Kidney (tissue), 14 donors: ENCODE data around the gene UGT2A2. TPM values are rescaled to one million over a fixed set of nuclear protein-coding genes. Genes with fewer than 3 reads are reported as not detected.
A peak's percentile ranks its signal among the peaks of the same experiment; 100 is the strongest.

ENCODE experiments used
- DNase-seq, 5 donors: peaks; one replicate each; pipeline ENCODE4 v3.0.0-alpha.2; 2013 to 2020
- FAIRE-seq: peaks from 2 replicates; lab custom pipeline; 2012; peaks lifted over from hg19 to GRCh38; lab: Jason Lieb, UNC
- H3K27ac ChIP-seq, 2 donors: one replicate each; pipeline ENCODE4 v1.7.0; 2013; ENCODE audit warnings: low read depth in 2 of 2, low read length in 2 of 2, inconsistent platforms in 1 of 2
- H3K27me3 ChIP-seq: one replicate; pipeline ENCODE4 v1.7.1; 2013; ENCODE audit warnings: low read length, inconsistent platforms; ENCODE audit not compliant: control insufficient read depth, insufficient read depth
- H3K36me3 ChIP-seq, 3 donors: one replicate each; pipeline versions ENCODE4 v1.7.0 to v1.7.1; 2013; ENCODE audit warnings: low read length in 3 of 3, control low read depth in 1 of 3, inconsistent platforms in 1 of 3; ENCODE audit not compliant: insufficient read depth in 3 of 3, control insufficient read depth in 2 of 3
- H3K4me1 ChIP-seq, 3 donors: one replicate each; pipeline versions ENCODE4 v1.7.0 to v1.7.1; 2013; ENCODE audit warnings: low read length in 3 of 3, inconsistent platforms in 1 of 3, low read depth in 1 of 3; ENCODE audit not compliant: control insufficient read depth in 2 of 3, insufficient read depth in 2 of 3
- H3K4me3 ChIP-seq, 3 donors: one replicate each; pipeline versions ENCODE4 v1.7.0 to v1.8.1; 2013; ENCODE audit warnings: low read length in 3 of 3, control low read depth in 1 of 3, inconsistent platforms in 1 of 3
- H3K9ac ChIP-seq, 3 donors: one replicate each; pipeline versions ENCODE4 v1.7.0 to v1.7.1; 2013; ENCODE audit warnings: low read length in 3 of 3, control low read depth in 1 of 3, inconsistent platforms in 1 of 3
- H3K9me3 ChIP-seq, 3 donors: one replicate each; pipeline versions ENCODE4 v1.7.0 to v1.7.1; 2013; ENCODE audit warnings: low read length in 3 of 3, control low read depth in 1 of 3, inconsistent platforms in 1 of 3; ENCODE audit not compliant: control insufficient read depth in 2 of 3, insufficient read depth in 1 of 3
- intact Hi-C: fragments of 100-400 bp; cut with DNase I; formaldehyde crosslinking; loops from one replicate; pipeline ENCODE4 v1.11.1; 2022
- polyA plus RNA-seq: library from polyadenylated mRNA; stranded (reverse); fragments of 350-450 nt; fragmentation: Illumina TruSeq; extraction: RNeasy Lipid Tissue Mini Kit (QIAGEN cat#74804); gene quantifications from one replicate; pipeline ENCODE4 v1.2.3, GENCODE V29; 2014; ENCODE audit warnings: low read depth, low replicate concordance; ENCODE audit not compliant: insufficient read depth
- total RNA-seq: library from RNA; stranded (reverse); fragmentation: NEBNext Ultra II Directional; extraction: Animal tissue kit (Norgen Biotek cat#: 25700); gene quantifications from one replicate; pipeline ENCODE4 v1.2.1, GENCODE V29; 2021
- TF ChIP-seq, protein P1 (sequence below): IDR thresholded peaks from 3 replicates; pipeline ENCODE4 v1.5.1; 2012; ENCODE audit warnings: mild to moderate bottlenecking, moderate library complexity, borderline replicate concordance; ENCODE audit not compliant: insufficient read depth; ENCODE audit errors: extremely low read depth
- donor health status: control.
- donor health status: control.
- donor health status: control.
- donor health status: control.
- donor health status: control.
- donor health status: DM: yes; HTN: yes; CAD: no.
- donor health status: Normal renal cell carcinoma (clear cell type).

The UGT2A2 gene
- total and polyA plus RNA-seq, 2 donors from 2014 or later = not detected

DNA sequence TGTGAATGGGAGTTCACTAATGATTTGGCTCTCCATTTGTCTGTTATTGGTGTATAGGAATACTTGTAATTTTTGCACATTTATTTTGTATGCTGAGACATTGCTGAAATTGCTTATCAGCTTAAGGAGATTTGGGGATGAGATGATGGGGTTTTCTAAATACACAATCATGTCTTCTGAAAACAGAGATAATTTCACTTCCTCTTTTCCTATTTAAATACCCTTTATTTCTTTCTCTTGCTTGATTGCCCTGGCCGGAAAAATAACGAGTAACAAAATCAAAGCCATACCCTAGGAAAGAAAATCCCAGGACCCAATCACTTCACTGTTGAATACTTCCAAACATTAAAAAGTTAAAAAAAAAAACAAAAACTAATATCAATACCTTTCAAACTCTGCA lies 76.0 kb downstream of the UGT2A2 start:
- no peak overlapping the region for H3K4me3 ChIP-seq
- no peak overlapping the region for H3K27ac ChIP-seq
- no peaks in the 10 kb centered on the region for H3K4me1 ChIP-seq
- FAIRE-seq = no peak
- TF ChIP-seq, protein P1, sequence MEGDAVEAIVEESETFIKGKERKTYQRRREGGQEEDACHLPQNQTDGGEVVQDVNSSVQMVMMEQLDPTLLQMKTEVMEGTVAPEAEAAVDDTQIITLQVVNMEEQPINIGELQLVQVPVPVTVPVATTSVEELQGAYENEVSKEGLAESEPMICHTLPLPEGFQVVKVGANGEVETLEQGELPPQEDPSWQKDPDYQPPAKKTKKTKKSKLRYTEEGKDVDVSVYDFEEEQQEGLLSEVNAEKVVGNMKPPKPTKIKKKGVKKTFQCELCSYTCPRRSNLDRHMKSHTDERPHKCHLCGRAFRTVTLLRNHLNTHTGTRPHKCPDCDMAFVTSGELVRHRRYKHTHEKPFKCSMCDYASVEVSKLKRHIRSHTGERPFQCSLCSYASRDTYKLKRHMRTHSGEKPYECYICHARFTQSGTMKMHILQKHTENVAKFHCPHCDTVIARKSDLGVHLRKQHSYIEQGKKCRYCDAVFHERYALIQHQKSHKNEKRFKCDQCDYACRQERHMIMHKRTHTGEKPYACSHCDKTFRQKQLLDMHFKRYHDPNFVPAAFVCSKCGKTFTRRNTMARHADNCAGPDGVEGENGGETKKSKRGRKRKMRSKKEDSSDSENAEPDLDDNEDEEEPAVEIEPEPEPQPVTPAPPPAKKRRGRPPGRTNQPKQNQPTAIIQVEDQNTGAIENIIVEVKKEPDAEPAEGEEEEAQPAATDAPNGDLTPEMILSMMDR = no peak
- no peak for DNase-seq
- H3K36me3 ChIP-seq = no peaks in the 10 kb centered on the region
- H3K9ac ChIP-seq = no peak overlapping the region
- intact Hi-C loops = no loop called here
- H3K9me3 ChIP-seq = no peaks in the 10 kb centered on the region
- H3K27me3 ChIP-seq = no peaks in the 10 kb centered on the region

DNA sequence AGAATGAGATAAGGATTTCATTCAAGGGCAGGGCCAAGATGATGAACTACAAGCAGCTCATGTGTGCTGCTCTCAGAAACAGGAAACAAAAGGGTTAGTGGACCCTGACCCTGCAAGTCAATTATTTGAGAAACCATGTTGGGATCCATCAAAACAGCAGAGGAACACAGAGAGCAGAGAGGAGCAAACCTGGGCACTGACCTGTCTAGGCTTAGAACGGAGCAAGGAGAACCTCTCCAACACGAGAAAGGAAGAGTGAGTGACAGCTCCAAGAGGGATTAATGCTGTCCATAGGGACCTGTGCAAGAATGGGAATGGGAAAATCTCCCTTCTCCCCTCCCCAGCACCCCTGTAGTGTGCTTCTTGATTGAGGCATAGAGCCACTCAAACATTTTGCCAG lies 89.8 kb downstream of the UGT2A2 start:
- Histone ChIP-seq H3K27me3 (no peaks in the 10 kb centered on the region), H3K27ac (no peak overlapping the region), H3K4me3 (no peak overlapping the region), H3K4me1 (no peaks in the 10 kb centered on the region), H3K9me3 (peaks cover 0 to 4% (median 0%) of the 10 kb centered on the region in 3 donors), H3K9ac (no peak overlapping the region), H3K36me3 (no peaks in the 10 kb centered on the region)
- DNase-seq (no peak), FAIRE-seq (no peak)
- TF ChIP-seq, protein P1 = no peak
- intact Hi-C loops = no loop called here

DNA sequence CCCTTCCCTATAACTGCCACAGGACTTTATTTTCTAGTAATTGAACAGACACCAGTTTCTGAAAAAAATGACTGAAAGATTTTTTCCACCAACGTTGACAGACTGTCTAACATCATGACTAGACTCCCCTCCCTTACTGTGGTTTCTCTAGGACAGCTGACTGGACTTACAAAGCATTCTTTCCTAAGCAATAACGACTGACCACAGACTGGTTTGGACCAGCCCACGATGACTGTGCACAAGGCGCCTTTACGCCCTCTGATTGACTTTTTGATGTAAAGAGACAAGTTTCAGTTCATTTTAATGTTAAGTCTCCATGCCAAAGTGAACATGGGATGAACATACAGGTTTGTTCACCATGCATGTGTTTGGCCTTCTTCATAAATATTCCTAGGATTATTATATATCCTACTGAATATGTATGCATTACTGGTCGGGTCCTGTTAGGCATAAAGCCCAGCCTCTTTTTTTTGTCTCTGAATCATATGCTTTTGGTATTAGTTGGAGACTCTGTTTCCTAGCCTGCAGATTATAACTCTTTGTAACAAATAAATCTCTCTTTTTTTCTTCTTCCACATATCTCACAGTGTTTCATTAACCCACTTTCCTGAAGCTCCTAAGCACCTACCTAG lies 93.2 kb downstream of the UGT2A2 start:
- no peaks in the 10 kb centered on the region for H3K9me3 ChIP-seq
- TF ChIP-seq, protein P1 = no peak
- H3K4me3 ChIP-seq = no peak overlapping the region
- no peak overlapping the region for H3K9ac ChIP-seq
- no peaks in the 10 kb centered on the region for H3K4me1 ChIP-seq
- H3K36me3 ChIP-seq = no peaks in the 10 kb centered on the region
- no peak for FAIRE-seq
- no peaks in the 10 kb centered on the region for H3K27me3 ChIP-seq
- intact Hi-C loops = no loop called here
- DNase-seq = peak in 2 of 5 donors; percentile 2 to 7
- no peak overlapping the region for H3K27ac ChIP-seq

Other genes with a start within 250 kb of the UGT2A2 start
- not detected for gene UGT2B4, start 143.7 kb downstream of the UGT2A2 start, total RNA-seq
- gene UGT2B4, start 143.7 kb downstream of the UGT2A2 start, polyA plus RNA-seq = 0.67 TPM
- gene UGT2A1, start 13.6 kb upstream of the UGT2A2 start, total RNA-seq = not detected
- gene UGT2A1, start 13.6 kb upstream of the UGT2A2 start, polyA plus RNA-seq = 2.4 TPM
- gene SULT1B1, start 121.0 kb upstream of the UGT2A2 start, total RNA-seq = 4.7 TPM
- gene SULT1B1, start 121.0 kb upstream of the UGT2A2 start, polyA plus RNA-seq = 0.39 TPM
- 1.4 TPM for gene SULT1E1, start 220.5 kb upstream of the UGT2A2 start, total RNA-seq
- gene SULT1E1, start 220.5 kb upstream of the UGT2A2 start, polyA plus RNA-seq = 0.28 TPM